ENCODE data around the gene ADGRB2. TPM values are rescaled to one million over a fixed set of nuclear protein-coding genes. Genes with fewer than 3 reads are reported as not detected.

Gene ADGRB2
- total RNA-seq, 1 experiment from 2014 or later = 34.8 TPM

DNA sequence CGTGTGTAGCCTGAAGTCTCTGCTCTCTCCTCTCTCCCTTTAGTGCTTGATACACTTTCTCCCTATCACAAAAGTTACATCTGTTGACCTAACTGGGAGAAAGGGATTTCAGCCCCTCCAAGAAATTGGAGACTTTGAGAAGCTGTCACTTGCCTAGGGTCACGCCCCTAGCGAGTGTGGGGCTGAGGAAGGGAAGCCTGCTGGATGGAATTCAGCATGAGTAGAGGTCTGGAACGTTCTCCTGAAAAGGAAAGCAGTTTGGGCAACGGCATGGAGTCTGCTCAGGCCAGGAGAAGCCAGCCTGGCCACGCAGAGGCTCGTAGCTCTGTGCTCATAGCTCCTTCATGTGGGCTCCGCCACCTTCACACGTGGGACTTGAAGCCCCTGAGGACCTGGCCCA is 82.7 kb downstream of the ADGRB2 start:
- Histone ChIP-seq H3K27me3 (ENCODE audit: control insufficient read depth, insufficient read depth, low read length) (no peaks in the 10 kb centered on the region), H3K27ac (ENCODE audit: low read length) (no peak overlapping the region), H3K36me3 (ENCODE audit: control insufficient read depth, insufficient read depth, low read length) (no peaks in the 10 kb centered on the region), H3K9me3 (ENCODE audit: control insufficient read depth, insufficient read depth, low read depth, low read length) (no peaks in the 10 kb centered on the region), H3K4me3 (ENCODE audit: low read depth in 2 of 2, low read length in 2 of 2) (no peak overlapping the region), H3K4me1 (ENCODE audit: control insufficient read depth, insufficient read depth, low read length) (no peaks in the 10 kb centered on the region; the same call in 1 of the 2 replicates)
- DNase-seq (ENCODE audit: low read depth, low spot score) (no peak), ATAC-seq (no peak)
- intact Hi-C loops (cut with micrococcal nuclease; ENCODE audit: unreplicated experiment) = no loop called here
- ChIA-PET POLR2A (no interaction called here), CTCF (no interaction called here)
- in situ Hi-C loops (cut with HindIII; ENCODE audit: low pct_unique_long_range_greater_than_20kb, low sequenced_read_pairs) = no loop called here
- no TSS peak for BruUV-seq (replicated peaks)
- TF ChIP-seq TCF7L2 (IDR thresholded peaks at IDR 0.05; ENCODE audit: low read depth, low read length) = no peak
- TF ChIP-seq POLR2AphosphoS5 (IDR thresholded peaks at IDR 0.05; ENCODE audit: low read depth, low read length) = no peak
- TF ChIP-seq SIN3A (IDR thresholded peaks at IDR 0.05; ENCODE audit: borderline replicate concordance, insufficient read depth, low read depth, low read length) = no peak
- TF ChIP-seq, protein P1, sequence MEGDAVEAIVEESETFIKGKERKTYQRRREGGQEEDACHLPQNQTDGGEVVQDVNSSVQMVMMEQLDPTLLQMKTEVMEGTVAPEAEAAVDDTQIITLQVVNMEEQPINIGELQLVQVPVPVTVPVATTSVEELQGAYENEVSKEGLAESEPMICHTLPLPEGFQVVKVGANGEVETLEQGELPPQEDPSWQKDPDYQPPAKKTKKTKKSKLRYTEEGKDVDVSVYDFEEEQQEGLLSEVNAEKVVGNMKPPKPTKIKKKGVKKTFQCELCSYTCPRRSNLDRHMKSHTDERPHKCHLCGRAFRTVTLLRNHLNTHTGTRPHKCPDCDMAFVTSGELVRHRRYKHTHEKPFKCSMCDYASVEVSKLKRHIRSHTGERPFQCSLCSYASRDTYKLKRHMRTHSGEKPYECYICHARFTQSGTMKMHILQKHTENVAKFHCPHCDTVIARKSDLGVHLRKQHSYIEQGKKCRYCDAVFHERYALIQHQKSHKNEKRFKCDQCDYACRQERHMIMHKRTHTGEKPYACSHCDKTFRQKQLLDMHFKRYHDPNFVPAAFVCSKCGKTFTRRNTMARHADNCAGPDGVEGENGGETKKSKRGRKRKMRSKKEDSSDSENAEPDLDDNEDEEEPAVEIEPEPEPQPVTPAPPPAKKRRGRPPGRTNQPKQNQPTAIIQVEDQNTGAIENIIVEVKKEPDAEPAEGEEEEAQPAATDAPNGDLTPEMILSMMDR (IDR thresholded peaks at IDR 0.05) = no peak
- TF ChIP-seq, protein P2, sequence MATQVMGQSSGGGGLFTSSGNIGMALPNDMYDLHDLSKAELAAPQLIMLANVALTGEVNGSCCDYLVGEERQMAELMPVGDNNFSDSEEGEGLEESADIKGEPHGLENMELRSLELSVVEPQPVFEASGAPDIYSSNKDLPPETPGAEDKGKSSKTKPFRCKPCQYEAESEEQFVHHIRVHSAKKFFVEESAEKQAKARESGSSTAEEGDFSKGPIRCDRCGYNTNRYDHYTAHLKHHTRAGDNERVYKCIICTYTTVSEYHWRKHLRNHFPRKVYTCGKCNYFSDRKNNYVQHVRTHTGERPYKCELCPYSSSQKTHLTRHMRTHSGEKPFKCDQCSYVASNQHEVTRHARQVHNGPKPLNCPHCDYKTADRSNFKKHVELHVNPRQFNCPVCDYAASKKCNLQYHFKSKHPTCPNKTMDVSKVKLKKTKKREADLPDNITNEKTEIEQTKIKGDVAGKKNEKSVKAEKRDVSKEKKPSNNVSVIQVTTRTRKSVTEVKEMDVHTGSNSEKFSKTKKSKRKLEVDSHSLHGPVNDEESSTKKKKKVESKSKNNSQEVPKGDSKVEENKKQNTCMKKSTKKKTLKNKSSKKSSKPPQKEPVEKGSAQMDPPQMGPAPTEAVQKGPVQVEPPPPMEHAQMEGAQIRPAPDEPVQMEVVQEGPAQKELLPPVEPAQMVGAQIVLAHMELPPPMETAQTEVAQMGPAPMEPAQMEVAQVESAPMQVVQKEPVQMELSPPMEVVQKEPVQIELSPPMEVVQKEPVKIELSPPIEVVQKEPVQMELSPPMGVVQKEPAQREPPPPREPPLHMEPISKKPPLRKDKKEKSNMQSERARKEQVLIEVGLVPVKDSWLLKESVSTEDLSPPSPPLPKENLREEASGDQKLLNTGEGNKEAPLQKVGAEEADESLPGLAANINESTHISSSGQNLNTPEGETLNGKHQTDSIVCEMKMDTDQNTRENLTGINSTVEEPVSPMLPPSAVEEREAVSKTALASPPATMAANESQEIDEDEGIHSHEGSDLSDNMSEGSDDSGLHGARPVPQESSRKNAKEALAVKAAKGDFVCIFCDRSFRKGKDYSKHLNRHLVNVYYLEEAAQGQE (IDR thresholded peaks at IDR 0.05; ENCODE audit: insufficient read depth in 1 of 2, low read depth in 2 of 2, low read length in 1 of 2) = no peak

DNA sequence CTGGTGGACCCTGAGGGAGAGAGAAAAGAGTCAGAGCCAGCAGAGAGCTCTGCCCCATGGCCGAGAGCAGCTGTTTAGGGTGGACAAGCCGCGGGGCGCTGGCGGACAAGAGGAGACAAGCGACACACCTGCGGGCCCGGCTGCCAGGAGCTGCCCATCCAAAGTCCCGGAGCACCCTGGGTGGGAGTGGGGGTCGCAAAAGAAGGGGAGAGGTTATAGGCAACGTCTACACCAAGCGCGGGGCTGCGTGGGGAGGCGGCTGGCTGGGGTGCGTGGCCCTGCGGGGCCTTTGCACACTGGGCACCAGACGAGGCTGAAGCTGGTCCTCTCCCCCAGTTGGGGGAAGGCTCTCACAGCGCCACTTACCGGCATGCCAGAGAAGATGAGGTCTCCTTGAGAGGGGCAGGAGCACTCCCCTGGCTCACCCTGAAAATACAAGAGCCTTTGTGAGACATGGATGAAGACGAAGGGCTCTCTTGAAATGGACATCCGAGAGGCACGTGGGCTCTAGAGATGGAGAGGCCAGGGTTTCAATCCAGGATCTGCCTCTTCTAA is 84.4 kb downstream of the ADGRB2 start:
- TF ChIP-seq TCF7L2 (IDR thresholded peaks at IDR 0.05; ENCODE audit: low read depth, low read length) (no peak), POLR2AphosphoS5 (IDR thresholded peaks at IDR 0.05; ENCODE audit: low read depth, low read length) (no peak), SIN3A (IDR thresholded peaks at IDR 0.05; ENCODE audit: borderline replicate concordance, insufficient read depth, low read depth, low read length) (no peak)
- TF ChIP-seq, protein P2 (IDR thresholded peaks at IDR 0.05; ENCODE audit: insufficient read depth in 1 of 2, low read depth in 2 of 2, low read length in 1 of 2) = no peak
- TF ChIP-seq, protein P1 (IDR thresholded peaks at IDR 0.05) = no peak; the same call in 1 of the 2 replicates
- no TSS peak for BruUV-seq (replicated peaks)
- DNase-seq (ENCODE audit: low read depth, low spot score) (no peak), ATAC-seq (no peak)
- Histone ChIP-seq H3K27ac (ENCODE audit: low read length) (no peak overlapping the region), H3K4me1 (ENCODE audit: control insufficient read depth, insufficient read depth, low read length) (no peaks in the 10 kb centered on the region; the same call in 1 of the 2 replicates), H3K27me3 (ENCODE audit: control insufficient read depth, insufficient read depth, low read length) (no peaks in the 10 kb centered on the region), H3K36me3 (ENCODE audit: control insufficient read depth, insufficient read depth, low read length) (no peaks in the 10 kb centered on the region), H3K9me3 (ENCODE audit: control insufficient read depth, insufficient read depth, low read depth, low read length) (no peaks in the 10 kb centered on the region), H3K4me3 (ENCODE audit: low read depth in 2 of 2, low read length in 2 of 2) (no peak overlapping the region)
- ChIA-PET POLR2A (no interaction called here), CTCF (interaction anchor here (0.5 kb wide), 1 partner anchor 63 kb away, joined by 21 read pairs; no protein-coding TSS in a partner anchor)
- in situ Hi-C loops (cut with HindIII; ENCODE audit: low pct_unique_long_range_greater_than_20kb, low sequenced_read_pairs) = no loop called here
- intact Hi-C loops (cut with micrococcal nuclease; ENCODE audit: unreplicated experiment) = no loop called here
